T-helper 22 cell (primary cell): ENCODE data around the gene KRTCAP2.
"Not testable (repeated sequence)": the region's sequence is repeated elsewhere in the genome, so short reads cannot be mapped to it uniquely, and the experiment has no call there.

Experiments used
- DNase-seq: peaks from one replicate; pipeline ENCODE4 v3.0.0-alpha.2; 2020; ENCODE audit warnings: low read depth

Gene KRTCAP2

DNA sequence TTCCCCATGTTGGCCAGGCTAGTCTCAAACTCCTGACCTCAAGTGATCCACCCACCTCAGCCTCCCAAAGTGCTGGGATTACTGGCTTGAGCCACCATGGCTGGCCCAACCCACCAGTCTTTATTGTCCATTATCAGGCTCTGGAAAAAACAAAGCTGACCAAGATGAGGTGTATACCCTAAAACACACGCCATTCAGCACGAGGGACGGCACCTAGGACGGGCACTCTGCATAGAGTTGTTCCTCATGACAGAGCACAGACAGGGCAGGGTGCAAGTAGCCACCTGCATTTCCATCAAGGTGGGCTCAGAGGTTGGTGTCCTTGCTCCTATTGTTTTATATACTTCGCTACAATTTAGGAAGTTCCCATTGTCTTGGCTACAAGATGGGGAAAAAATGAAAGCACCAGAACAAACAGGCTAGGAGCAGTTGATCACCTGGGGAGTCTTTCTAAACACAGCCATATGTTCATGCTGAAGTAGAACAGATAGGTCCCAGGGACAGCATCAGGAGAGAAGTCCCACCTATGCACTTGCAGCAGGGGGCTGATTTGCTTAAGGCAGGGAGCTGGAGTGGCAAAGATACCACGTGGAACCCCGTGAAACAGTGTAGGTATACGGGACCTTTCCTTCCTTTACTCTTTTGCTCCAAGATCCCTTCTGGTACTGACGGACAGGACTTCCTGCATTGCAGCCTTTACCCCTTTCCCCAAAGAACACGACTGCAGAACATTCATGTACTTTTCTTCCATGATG is 4.5 kb downstream of the KRTCAP2 start:
- DNase-seq: no peak

DNA sequence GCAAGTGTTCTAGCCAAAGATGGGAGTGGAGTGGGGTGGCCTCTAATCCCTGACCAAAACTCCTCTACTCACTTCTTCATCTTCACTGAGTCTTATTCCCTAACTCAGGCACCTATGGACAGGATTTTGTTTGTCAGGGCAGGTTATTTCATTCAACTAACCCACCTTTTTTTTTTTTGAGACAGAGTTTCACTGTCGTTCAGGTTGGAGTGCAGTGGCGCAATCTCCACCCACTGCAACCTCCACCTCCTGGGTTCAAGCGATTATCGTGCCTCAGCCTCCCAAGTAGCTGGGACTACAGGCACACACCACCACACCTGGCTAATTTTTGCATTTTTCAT is 5.0 kb downstream of the KRTCAP2 start:
- not testable (repeated sequence) for DNase-seq

DNA sequence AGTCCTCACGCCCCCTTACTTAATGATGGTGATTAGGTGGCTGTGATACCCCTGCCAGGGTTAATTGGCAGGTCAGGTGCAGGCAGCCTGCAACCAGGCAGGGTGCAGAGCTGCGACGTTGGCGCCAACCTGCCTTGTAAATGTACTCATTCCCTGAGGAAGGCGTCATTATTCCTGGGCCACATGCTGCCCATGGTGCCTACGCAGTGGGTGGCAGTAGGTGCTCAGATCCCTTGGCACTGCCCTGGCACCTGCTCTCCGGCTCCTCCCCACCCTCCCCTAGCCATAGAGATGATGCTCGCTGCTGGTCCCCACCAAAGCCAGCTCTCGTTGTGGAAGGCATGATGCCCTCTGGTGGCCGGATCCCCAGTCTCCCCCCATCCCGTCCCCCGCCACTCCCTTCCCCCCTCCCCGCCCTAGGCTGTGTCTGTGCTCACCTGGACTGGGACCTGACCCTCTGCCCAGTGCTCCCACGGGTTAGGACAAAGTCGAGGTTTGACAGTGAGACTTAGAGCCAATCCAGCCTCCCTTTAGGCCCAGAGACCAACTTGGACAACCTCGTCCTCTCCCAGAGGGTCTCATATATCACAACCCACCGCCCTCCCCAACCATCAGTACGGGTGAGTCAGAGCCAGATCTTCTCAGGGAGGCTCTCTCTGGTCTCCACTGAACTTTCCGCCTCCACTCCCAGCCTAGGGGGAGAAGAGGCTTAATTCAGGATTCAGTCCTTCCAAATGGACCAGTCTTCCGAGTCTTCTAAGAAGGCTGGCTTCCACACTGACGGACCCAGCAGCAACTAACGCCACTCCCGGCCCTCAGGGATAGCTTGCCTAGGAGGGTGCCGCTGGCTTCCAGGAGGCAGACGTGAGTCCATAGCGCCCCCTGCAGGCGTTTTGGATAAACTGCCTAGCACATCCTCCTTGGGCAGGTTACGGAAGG is 5.7 kb downstream of the KRTCAP2 start:
- DNase-seq: peak; percentile 61

DNA sequence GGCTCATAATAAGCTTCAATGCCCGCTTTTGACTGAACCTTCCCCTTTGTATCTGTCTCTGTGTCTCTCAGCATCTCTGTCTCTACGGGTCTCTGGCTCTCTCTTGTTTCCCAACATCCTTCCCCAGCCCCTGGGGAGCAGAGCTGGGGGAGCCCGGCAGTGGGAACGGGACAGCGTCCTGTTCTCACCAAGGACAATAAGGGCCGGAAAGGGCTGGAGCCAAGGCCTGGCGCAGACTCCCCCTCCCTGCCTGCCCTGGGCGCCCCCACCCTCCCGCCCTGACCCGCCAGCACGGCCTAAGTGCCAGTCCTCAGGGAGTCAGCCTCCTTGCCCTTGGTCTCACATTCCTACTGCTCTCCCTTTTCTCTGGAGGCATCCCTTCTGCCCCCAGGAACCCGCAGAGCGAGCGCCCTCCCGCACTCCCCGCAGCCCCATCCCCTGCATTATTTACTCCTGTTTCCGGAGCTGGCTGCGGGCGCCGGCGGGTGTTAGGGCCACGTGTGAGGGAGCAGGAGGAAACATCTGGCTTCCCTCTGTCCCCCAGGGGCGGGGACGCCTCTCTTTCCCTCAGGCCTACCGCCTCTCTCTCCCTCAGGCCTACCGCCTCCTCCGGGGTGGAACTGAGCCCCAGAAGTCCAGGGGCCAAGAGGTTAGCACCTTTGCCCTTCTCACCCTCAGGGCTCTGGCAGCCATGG is 6.5 kb downstream of the KRTCAP2 start:
- no peak for DNase-seq

DNA sequence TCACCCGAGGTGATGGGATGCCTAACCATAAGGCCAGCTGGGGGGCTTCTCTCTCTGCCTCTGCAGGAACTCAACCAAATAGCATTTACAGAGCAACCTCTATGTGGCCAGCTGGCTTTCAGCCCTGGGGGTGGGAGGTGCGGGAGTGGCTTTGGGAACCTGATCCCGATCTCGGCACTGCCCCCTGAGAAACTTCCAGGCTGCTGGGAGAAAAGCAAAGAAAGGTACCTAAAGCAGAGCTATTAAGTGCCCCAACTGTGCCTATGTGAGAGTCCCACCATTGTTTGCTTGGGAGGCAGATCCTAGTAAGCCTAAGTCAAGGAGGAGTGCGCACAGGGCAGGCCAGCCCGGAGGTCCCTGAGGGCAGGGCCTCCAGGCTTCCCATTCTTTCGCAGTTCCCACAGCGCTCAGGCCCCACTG is 7.0 kb downstream of the KRTCAP2 start:
- no peak for DNase-seq

DNA sequence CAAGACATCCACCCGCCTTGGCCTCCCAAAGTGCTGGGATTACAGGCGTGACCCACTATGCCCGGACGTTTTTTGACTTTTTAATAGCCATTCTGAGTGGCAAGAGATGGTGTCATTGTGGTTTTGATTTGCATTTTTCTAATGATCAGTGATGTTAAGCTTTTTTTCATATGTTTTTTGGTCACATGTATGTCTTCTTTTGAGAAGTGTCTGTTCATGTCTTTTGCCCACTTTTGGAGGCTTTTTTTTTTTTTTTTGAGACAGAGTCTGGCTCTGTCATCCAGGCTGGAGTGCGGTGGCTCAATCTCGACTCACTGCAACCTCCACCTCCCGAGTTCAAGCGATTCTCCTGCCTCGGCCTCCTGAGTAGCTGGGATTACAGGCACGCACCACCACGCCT is 8.5 kb downstream of the KRTCAP2 start:
- DNase-seq: not testable (repeated sequence)

DNA sequence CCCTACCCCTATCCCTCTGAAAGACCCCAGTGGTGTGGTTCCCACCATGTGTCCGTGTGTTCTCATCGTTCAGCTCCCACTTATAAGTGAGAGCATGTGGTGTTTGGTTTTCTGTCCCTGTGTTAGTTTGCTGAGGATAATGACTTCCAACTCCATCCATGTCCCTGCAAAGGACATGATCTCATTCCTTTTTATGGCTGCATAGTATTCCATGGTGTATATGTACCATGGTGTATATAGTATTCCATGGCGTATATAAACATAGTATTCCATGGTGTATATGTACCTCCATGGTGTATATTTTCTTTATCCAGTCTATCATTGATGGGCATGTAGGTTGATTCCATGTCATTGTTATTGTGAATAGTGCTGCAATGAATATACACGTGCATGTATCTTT is 9.3 kb downstream of the KRTCAP2 start:
- DNase-seq: not testable (repeated sequence)

DNA sequence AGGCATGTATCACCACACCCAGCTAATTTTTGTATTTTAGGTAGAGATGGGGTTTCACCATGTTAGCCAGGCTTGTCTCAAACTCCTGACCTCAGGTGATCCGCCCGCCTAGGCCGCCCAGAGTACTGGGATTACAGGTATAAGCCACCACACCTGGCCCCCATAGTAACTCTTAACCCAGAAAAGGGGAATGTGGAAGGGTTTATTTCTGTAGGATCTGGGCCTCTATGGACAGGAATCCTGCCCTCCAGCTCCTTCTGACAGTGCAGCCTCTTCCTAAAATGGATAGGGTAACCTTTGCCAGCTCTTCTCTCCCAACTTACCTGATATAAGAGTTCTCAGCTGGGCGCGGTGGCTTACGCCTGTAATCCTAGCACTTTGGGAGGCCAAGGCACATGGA is 10.5 kb downstream of the KRTCAP2 start:
- not testable (repeated sequence) for DNase-seq

DNA sequence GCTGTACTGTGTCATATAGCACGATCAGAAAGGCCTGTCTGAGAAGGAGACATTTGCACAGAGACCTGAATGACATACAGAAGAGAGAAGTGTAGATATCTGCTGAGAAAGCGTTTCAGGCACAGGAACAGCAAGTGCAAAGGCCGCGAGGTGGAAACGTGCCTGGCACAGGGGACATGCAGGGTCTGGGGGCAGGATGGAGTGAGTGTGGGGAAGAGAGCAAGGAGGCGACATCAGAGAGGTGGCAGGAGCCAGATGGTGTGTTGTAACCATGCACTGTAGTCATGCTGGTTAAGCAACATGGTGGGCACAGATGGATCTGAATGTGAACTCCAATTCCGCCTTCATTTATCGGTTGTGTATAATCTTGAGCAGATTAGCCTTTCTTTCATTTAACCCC is 13.0 kb downstream of the KRTCAP2 start:
- DNase-seq: no peak

DNA sequence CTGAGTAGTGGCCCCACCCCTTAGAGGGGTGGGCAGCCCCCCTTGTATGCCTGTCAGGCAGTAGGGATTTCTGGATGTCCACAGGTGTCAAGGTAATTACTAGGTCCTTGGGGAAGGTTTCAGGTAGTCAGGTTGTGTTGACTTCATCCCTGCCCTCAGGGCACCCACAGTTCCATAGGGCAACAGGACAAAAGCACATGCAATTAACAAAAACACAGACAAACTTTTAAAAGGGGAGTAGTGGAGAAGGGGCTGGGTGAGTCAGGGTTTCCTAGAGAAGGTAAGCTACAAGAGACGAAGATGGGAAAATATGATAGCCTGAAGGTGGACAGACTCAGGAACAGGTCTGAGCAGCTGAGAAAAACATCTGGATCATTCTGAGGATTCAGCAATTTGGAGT is 14.1 kb downstream of the KRTCAP2 start:
- no peak for DNase-seq

DNA sequence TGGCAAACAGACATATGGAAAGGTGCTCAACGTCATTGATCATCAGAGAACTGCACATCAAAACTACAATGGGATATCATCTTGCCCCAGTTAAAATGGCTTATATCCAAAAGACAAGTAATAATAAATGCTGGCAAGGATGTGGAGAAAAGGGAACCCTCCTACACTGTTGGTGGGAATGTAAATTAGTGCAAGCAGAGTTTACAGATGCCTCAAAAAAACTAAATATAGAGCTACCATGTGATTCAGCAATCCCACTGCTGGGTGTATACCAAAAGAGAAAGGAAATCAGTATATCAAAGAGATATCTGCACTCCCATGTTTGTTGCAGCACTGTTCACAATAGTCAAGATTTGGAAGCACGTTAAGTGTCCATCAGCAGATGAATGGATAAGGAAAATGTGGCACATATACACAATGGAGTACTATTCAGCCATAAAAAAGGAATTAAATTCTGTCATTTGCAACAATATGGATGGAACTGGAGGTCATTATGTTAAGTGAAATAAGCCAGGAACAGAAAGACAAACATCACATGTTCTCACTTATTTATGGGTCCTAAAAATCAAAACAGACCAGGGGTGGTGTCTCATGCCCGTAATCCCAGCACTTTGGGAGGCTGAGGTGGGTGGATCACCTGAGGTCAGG is 17.0 kb downstream of the KRTCAP2 start:
- not testable (repeated sequence) for DNase-seq

DNA sequence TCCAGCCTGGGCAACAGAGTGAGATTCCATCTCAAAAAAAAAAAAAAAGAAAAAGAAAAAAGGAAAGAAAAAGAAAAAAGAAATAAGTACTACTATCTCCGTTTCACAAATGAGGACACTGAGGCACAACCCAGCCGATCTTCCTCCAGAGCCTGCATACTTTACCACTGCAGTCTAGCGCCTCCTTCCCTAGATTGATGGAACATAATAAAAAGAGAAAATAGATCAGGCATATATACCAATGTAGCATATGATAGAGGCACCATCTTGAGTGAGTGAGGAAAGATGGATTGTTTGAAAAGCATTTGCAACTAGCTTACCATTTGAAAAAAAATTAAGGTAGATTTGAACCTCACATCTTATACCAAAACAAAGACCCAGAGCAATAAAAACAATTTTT is 27.6 kb downstream of the KRTCAP2 start:
- no peak for DNase-seq

DNA sequence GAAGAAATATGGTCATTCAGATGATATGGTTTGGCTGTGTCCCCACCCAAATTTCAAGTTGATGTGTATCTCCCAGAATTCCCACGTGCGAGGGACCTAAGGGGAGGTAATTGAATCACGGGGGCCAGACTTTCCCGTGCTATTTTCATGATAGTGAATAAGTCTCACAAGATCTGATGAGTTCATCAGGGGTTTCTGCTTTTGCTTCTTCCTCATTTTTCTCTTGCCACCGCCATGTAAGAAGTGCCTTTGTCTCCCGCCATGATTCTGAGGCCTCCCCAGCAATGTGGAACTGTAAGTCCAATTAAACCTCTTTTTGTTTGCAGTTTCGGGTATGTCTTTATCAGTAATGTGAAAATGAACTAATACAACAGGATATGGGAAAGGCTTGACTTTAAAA is 31.4 kb downstream of the KRTCAP2 start:
- DNase-seq: no peak

DNA sequence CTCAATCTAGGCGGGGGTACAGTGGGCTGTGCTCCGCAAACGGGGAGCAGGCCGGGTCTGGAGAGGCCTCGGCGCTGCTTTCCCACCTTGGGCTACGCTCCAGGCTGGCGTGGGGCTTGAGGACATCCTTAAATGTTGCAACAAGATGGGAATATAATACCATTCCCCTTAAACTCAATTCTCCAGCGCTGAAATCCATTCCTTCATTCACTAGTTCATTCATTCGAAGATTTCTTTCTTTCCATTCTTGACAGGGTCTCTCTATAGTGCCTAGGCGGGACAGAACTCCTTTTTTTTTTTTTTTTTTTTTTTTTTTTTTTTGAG is 32.5 kb downstream of the KRTCAP2 start:
- DNase-seq: no peak

DNA sequence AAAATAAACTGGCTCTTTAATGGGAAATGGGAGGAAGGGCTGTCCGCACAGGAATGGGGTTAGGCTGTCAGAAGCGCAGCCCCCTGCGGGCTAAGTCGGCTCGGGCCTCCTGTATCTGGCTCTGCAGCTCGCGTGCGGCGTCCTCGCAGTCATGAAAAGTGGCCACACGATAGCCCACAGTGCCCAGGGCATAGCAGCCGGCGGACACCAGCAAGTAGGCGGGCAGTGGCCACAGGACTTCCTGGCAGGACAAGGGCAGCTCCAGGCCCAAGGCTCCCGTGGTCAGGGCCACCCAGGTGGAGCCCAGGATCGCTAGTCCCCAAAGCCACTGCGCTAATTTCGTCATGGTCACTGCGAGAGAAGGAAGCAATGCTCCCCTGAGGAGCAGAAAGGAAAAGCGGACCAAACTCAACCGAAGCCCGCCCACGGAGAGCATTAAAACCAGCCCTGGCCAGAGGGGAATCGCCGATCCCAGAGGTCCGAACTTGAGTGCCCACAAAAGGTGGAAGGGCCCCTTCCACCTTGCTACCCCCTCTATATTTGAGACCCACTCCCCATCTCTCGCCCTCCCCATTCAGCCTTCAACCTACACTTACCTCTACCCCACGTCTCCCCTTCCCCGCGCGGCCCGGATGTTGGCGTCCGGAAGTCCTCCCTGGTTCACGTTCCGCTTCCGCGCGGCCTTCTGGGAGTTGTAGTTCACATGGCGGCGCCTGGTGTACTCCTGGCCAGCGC is 33.0 kb downstream of the KRTCAP2 start, which contains the start of gene DPM3:
Gene DPM3 (minus strand): TSS at position 637 of the 735 bp plus-strand sequence. CDS start 291 bp downstream, at position 346.
- DNase-seq: peak; percentile 78

DNA sequence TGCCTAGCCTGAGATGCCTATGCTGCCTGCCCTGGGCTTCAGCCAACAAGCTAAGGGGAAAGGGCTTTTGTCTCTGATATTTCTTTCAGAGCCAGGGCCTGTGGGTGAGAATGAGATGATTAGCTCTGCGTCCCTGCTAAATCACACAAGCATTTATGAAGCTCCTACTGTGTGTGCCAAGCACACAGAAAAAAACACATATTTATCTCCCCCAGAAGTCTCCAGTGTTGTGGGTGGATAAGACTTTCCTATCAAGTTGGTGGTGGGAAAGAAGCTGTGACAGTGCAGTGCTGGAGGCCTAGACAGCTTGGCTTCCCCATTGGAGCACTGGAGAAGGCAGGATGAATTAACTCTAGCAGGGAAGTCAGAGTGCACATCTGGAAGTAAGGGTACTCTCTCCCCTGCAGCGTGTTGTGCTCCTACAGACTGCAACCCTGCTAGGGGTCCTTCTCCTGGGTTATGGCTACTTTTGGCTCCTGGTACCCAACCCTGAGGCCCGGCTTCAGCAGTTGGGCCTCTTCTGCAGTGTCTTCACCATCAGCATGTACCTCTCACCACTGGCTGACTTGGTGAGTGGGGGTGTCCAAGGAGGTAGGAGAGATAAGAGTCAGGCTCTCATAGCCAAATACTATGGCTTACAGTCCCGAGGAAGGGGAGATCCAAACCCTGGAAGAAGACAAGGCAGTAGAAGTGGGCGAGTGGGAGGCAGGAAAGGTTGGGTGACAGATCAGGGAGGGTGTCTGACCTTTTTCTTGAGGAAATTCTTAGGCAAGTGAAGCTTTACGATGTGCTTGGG is 35.8 kb downstream of the KRTCAP2 start:
- no peak for DNase-seq

DNA sequence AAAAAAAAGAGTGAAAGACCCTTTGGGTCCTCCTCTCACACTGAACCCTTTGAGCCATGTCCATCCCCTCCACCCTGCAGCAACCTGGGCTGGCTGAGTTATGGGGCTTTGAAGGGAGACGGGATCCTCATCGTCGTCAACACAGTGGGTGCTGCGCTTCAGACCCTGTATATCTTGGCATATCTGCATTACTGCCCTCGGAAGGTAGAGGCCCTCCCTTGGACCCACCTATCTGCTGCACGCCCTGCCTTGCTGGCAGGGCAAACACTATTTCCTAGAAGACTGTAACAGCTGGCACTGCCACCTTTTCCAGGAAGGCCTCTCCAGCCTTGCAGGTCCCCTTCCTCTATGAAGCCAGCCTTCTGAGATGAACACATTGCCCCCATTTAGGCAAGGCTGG is 36.4 kb downstream of the KRTCAP2 start:
- no peak for DNase-seq

DNA sequence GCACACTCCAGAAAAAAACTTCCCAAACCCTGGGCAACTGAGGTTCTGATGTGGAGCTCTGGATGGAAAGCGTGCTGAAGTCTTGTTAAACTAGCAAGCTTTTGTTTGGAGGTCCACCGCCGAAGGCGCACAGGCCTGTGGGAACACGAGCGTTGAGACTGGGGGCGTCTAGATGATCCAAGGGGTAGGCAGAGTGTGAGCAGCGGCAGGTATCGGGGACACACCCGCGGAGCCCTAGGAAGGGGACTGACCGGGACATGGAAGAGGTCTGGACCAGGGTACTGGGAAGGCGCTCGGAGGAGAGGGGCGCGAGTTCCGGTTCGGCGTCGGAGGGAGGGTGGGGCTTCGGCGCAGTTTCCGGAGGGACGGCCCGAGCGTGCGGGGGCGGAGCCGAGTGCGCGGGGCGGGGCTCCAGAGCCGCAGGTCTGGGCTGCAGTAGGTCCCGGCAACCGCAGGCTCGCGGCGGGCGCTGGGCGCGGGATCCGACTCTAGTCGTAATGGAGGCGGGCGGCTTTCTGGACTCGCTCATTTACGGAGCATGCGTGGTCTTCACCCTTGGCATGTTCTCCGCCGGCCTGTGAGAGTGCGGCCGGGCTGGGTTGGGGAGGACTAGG is 37.6 kb downstream of the KRTCAP2 start, which contains the start of gene SLC50A1:
Gene SLC50A1 (plus strand): TSS at position 438 of the 614 bp plus-strand sequence. CDS start 60 bp downstream, at position 498.
- DNase-seq: peak; percentile 87

DNA sequence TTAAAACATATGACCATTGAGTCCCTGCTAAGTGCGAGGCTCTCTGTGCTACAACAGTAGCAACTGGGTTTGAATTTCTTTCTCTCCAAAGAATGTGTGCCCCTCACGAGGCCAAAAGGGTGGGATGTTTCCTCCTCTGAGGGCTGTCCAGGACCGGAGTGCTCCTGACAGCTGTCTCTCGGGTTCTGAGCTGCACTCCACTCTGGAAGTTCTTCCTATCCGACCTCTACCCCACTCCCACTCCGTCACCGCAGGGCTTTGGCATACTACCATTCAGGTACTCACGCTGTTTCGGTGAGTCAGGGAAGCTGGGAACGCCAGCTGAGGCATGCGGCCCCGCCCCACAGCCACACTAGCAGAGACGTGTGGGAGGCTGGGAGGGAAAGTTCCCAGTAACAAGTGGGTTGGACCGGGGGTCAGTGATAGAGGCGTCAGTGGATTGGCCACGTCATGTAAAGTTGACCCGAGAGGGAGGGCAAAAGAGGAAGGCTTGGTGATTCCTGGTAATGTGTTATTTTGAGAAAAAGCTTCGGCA is 38.2 kb downstream of the KRTCAP2 start:
- peak; percentile 37 for DNase-seq

DNA sequence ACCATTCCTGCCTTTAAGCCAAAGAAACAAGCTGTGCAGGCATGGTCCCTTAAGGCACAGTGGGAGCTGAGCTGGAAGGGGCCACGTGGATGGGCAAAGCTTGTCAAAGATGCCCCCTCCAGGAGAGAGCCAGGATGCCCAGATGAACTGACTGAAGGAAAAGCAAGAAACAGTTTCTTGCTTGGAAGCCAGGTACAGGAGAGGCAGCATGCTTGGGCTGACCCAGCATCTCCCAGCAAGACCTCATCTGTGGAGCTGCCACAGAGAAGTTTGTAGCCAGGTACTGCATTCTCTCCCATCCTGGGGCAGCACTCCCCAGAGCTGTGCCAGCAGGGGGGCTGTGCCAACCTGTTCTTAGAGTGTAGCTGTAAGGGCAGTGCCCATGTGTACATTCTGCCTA is 38.8 kb downstream of the KRTCAP2 start:
- no peak for DNase-seq
